NOMO-1 (cell line): ENCODE results near the gene PKP1.
"Not testable (repeated sequence)": the region's sequence is repeated elsewhere in the genome, so short reads cannot be mapped to it uniquely, and the experiment has no call there.

Source experiments
- DNase-seq, 2 experiments: peaks; one replicate each; lab custom pipeline; 2025; ENCODE audit not compliant: unreplicated experiment in 2 of 2; lab: John Stamatoyannopoulos, UW

PKP1 gene, protein sequence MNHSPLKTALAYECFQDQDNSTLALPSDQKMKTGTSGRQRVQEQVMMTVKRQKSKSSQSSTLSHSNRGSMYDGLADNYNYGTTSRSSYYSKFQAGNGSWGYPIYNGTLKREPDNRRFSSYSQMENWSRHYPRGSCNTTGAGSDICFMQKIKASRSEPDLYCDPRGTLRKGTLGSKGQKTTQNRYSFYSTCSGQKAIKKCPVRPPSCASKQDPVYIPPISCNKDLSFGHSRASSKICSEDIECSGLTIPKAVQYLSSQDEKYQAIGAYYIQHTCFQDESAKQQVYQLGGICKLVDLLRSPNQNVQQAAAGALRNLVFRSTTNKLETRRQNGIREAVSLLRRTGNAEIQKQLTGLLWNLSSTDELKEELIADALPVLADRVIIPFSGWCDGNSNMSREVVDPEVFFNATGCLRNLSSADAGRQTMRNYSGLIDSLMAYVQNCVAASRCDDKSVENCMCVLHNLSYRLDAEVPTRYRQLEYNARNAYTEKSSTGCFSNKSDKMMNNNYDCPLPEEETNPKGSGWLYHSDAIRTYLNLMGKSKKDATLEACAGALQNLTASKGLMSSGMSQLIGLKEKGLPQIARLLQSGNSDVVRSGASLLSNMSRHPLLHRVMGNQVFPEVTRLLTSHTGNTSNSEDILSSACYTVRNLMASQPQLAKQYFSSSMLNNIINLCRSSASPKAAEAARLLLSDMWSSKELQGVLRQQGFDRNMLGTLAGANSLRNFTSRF

GRCh38 chr1:201282931-201283829 lies at the start of gene PKP1:
TSS of gene PKP1 (plus strand) at chr1:201283506. CDS start at chr1:201283703, 197 bp downstream.
- DNase-seq: no peak

GRCh38 chr1:201239646-201240045 lies 43.7 kb upstream of the PKP1 start:
- not testable (repeated sequence) for DNase-seq

GRCh38 chr1:201240171-201240570 lies 43.1 kb upstream of the PKP1 start:
- no peak for DNase-seq

DNA sequence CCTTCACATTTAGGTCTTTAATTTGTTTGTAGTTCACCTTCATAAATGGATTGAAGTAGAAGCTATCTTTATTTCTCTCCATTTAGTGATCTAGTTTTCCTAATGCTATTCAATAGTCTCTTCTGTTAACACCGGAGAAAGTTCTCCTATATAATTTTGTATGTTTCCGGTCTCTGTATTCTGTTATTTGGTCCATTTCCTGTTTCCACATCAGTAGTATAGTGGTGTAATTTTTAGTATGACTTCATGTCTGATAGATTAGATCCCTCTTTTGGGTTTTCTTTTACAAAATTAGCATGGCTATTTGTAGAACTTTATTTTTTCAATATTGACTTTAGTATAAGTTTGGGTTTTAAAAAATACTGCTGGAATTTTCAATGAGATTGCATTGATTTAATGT lies 41.6 kb upstream of the PKP1 start:
- DNase-seq: peak in 1 of 2 experiments; percentile 34

DNA sequence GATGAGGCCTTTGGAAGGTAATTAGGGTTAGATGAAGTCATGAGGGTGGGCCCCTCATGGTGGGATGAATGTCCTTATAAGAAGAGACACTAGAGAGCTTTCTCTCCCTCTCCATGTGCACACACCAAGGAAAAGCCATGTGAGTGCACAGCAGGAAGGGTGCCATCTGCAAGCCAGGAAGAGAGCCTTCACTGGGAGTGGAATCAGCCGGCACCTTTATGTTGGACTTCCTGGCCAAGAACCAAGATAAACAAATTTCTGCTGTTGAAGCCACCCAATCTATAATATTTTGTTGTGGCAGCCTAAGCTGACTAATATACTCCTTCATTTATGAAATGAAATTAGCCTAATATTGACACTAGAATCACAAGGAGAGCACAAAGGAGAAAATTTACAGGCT lies 38.2 kb upstream of the PKP1 start:
- DNase-seq: no peak

DNA sequence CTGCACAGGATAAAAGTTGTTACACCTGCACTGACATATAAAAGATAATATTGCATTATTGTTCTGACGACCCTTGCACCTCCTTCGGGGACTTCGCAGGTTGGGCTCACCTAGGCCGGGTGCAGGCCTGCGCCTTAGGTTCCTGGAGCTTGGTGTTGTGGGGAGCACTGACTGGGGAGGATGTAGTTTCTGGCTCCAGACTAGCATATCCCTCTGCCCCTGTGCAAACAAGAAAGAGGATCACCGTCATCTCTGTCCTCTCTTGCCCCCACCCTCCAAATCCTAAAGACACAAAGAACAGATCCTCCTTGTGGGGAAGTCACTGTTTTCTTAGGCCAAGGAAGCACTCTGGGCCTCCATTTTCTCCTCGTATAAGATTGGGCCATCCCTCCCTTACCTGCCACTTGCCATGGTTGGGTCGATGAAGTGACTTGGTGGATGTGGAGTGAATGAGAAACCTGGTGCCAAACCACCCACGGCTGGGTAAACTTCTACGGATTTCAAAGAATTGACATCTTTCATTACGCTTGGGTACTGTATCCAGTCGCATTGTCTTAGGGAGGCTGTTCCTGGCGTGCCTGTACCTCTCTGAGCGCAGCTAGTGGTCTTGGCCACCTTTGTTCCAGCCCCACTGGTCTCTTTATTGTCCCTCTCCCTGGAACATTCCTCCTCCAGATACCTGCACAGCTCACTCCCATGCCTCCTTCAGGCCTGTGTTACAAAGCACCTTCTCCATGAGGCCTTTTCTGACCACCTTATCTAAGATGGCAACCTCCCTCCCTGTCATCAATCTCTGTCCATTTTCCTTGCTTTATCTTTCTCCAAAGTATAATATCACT lies 34.4 kb upstream of the PKP1 start:
- no peak for DNase-seq

- DNase-seq: no peak
These were observed 32.8 kb upstream of the PKP1 start for GRCh38 chr1:201250326-201251011.

- DNase-seq: no peak
These were observed 31.9 kb upstream of the PKP1 start for GRCh38 chr1:201251411-201251810.

DNA sequence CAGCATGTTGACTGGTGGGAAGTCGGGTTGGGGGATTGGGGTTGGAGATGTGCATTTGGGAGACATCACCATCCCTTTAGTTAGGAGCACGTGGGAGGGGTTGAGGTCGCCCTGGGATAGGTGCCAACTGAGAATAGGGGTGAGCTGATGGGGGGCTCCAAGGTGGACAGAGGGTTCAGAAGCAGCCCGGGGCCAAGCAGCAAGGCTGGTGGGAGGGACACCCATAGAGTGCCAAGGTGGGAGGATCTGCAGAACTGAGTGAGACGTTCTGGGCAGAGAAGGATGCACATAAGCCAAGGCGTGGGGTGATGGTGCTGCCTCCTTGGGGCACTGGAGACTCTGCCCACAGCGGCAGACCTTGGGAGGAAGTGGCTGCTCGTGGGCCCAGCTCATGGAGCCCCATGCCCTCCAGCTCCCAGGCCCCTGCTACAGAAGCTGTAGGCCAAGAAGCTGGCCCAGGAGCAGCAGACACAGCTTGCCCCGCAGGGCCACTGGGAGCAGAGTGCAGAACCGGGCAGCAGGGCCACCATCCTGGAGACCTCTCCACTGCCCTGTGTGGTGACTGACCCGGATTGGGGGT lies 31.4 kb upstream of the PKP1 start:
- no peak for DNase-seq

DNA sequence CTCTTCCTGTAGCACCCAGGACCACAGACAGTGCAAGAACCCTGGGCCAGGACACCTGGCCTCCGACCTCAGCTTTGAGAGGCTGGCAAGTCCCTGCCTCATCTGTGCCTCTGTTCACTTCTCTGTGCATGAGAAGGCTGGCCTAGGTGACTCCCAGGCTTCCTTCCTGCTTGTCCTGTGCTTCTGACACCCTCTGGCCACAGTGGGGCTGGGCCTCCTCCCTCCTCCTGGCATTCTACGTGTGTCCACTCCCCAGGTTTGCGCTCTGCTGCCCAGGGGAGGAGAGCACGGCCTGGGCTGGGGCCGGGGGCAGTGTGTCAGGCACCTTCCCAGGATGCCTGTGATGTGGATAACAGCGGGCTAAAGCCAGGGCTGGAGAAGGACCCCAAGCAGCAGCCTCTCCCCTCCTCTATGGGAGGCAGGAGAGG lies 30.3 kb upstream of the PKP1 start:
- DNase-seq: no peak

GRCh38 chr1:201253411-201253810 lies 29.9 kb upstream of the PKP1 start:
- DNase-seq: no peak

DNA sequence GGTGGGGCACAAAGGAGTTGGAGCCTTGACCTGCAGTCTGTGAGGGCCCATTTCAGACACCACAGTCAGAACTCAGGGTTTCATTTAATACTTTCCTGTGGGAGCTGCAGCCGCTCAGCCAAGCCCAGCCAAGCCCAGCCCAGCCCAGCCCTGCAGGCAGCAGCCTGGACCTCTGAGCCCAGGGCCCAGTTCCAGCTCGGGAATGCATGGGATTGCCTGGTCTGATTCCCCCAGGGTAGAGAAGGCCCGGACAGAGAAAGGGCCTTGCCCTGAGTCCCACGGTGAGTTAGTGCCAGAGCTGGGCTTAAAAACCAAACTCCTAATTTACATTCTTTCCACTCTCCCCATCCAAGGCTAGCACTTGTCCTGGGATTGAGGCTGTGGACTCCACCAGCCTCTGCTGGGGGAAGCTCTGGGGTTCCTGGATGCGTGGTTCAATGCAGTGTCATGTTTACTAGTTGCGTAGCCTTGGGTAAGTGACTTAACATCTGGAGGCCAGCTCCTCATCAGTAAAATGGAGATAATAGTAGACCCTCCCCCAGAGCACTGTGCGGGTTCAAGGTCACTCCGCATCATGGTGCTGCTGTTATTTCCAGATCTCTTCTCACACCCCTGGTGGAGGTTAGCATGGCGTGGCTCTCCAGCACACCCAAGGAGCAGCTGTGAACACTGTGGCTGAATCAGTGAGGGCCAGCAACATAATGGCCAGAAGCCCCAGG lies 29.2 kb upstream of the PKP1 start:
- DNase-seq: no peak

GRCh38 chr1:201254625-201255478 lies 28.5 kb upstream of the PKP1 start:
- DNase-seq: no peak

GRCh38 chr1:201255479-201256362 lies 27.6 kb upstream of the PKP1 start:
- DNase-seq: no peak

DNA sequence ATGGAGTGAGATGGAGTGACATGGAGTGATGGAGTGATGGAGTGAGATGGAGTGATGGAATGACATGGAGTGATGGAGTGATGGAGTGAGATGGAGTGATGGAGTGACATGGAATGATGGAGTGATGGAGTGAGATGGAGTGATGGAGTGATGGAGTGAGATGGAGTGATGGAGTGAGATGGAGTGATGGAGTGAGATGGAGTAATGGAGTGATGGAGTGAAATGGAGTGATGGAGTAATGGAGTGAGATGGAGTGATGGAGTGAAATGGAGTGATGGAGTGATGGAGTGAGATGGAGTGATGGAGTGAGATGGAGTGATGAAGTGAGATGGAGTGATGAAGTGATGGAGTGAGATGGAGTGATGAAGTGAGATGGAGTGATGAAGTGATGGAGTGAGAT lies 25.2 kb upstream of the PKP1 start:
- DNase-seq: not testable (repeated sequence)

- DNase-seq: no peak
These were observed 24.5 kb upstream of the PKP1 start for GRCh38 chr1:201258763-201259230.
